HepG2 (cell line): ENCODE results near the gene LOXL3.

Experiments
- NR2C2 ChIP-seq: sonication (generic); formaldehyde crosslinking; IDR thresholded peaks from 2 replicates; pipeline ENCODE4 v1.4.0; 2020; ENCODE audit warnings: missing genetic modification reagents, mild to moderate bottlenecking, moderate library complexity, borderline replicate concordance
- SMAD1 ChIP-seq: sonication (generic); formaldehyde crosslinking; IDR thresholded peaks from 2 replicates; pipeline ENCODE4 v1.4.0; 2020; ENCODE audit warnings: missing genetic modification reagents, low read depth, mild to moderate bottlenecking, borderline replicate concordance
- ZNF792 ChIP-seq: IDR thresholded peaks from 2 replicates; pipeline ENCODE4 v1.6.1; 2016
- TF ChIP-seq, protein P1 (sequence below): sonication (generic); formaldehyde crosslinking; conservative IDR thresholded peaks from 2 replicates; pipeline ENCODE4 v1.8.0; 2022; ENCODE audit warnings: low read depth, missing genetic modification reagents

DNA sequence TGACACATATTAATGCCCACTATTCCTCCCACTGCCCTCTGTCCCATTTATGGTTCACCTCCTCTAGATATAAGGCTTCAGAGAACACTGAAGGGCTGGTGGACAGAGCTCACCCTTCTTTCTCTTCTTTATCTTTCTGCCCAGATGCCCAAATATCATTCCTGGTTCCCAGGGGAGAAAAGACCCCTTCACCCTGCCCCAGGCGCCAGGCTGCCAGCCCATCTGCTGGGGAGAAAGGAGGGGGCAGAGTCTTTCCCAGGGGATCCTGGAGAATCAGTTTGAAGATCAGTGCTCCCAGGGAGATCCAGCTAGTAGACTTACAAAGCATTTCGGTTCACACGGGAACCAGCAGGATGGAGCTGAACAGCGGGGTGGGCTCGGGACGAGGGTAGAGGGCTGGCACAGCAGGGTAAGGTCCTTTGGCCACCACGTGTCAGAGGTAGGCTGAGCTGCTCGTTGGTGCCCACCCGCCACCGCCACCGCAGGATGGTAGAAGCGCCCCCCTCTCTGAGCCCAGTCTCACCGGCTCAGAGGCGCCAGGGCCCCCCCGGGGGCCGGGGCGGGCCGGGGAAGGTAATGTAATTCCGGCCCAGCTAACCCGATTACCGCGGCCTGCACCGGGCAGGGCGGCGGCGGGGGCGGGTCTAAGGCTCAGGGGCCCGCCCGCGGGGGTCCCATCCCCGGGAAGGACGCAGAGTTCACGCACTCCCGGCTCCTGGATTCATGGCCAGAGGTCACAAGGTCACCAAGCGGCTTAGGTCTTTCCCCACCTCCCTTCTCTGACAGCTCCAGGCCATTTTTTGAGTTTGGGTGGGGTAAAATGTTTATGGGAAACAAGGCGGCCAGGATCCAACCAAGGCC lies 40.8 kb downstream of the LOXL3 start:
- TF ChIP-seq SMAD1 (CRISPR knock-in tag) (no peak), NR2C2 (peak; percentile 81), ZNF792 (CRISPR knock-in tag) (no peak)
- TF ChIP-seq, protein P1, sequence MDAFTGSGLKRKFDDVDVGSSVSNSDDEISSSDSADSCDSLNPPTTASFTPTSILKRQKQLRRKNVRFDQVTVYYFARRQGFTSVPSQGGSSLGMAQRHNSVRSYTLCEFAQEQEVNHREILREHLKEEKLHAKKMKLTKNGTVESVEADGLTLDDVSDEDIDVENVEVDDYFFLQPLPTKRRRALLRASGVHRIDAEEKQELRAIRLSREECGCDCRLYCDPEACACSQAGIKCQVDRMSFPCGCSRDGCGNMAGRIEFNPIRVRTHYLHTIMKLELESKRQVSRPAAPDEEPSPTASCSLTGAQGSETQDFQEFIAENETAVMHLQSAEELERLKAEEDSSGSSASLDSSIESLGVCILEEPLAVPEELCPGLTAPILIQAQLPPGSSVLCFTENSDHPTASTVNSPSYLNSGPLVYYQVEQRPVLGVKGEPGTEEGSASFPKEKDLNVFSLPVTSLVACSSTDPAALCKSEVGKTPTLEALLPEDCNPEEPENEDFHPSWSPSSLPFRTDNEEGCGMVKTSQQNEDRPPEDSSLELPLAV (CRISPR knock-in tag): no peak
